ENCODE results near the gene SLC13A4. TPM values are rescaled to one million over a fixed set of nuclear protein-coding genes. Genes with fewer than 3 reads are reported as not detected.

SLC13A4 gene
- polyA plus RNA-seq, 1 donor from 2014 or later = 1.4 TPM

DNA sequence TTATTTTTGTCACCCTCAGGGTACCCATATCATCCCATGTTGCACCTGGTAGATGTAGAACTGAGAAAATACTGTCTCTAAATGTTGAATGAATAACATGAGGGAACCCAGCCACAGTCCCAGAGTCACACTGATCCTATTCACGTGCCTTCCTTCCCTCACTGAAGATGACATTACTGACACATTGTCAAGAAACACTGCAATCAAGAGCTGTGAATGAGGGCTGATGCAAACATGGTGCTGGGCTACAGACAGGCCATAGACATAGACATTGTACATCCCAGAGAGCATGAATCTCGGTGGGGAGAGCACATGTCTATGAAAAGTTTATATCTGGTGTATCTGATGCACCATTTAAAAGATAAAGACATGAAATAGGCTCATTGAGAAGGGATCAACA lies 9.8 kb downstream of the SLC13A4 start:
- TF ChIP-seq EP300 (conservative IDR thresholded peaks at IDR 0.05; ENCODE audit: poor library complexity, severe bottlenecking) (peak; percentile 86), EZH2 (IDR thresholded peaks at IDR 0.05; ENCODE audit: borderline replicate concordance, insufficient read depth, low read length, poor library complexity, severe bottlenecking) (no peak), POLR2AphosphoS5 (IDR thresholded peaks at IDR 0.05) (peak; percentile 66)
- TF ChIP-seq, protein P1, sequence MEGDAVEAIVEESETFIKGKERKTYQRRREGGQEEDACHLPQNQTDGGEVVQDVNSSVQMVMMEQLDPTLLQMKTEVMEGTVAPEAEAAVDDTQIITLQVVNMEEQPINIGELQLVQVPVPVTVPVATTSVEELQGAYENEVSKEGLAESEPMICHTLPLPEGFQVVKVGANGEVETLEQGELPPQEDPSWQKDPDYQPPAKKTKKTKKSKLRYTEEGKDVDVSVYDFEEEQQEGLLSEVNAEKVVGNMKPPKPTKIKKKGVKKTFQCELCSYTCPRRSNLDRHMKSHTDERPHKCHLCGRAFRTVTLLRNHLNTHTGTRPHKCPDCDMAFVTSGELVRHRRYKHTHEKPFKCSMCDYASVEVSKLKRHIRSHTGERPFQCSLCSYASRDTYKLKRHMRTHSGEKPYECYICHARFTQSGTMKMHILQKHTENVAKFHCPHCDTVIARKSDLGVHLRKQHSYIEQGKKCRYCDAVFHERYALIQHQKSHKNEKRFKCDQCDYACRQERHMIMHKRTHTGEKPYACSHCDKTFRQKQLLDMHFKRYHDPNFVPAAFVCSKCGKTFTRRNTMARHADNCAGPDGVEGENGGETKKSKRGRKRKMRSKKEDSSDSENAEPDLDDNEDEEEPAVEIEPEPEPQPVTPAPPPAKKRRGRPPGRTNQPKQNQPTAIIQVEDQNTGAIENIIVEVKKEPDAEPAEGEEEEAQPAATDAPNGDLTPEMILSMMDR (IDR thresholded peaks at IDR 0.05; ENCODE audit: poor library complexity, severe bottlenecking) = no peak
- H3K4me2 ChIP-seq (ENCODE audit: low read length) = no peak overlapping the region
- H3K9ac ChIP-seq (ENCODE audit: low read length) = no peak overlapping the region
- no peak overlapping the region for H3K27ac ChIP-seq (ENCODE audit: low read length)
- H3F3A ChIP-seq (ENCODE audit: insufficient read depth, low read length, poor library complexity, severe bottlenecking) = no peaks in the 10 kb centered on the region
- H3K9me2 ChIP-seq (ENCODE audit: insufficient read depth, low read length) = no peaks in the 10 kb centered on the region
- H3K36me3 ChIP-seq (ENCODE audit: insufficient read depth, low read length) = no peaks in the 10 kb centered on the region
- H3K9me3 ChIP-seq (ENCODE audit: low read length) = no peaks in the 10 kb centered on the region
- no peaks in the 10 kb centered on the region for H3K79me2 ChIP-seq (replicated peaks; ENCODE audit: insufficient read depth, low read length)
- H2AFZ ChIP-seq (ENCODE audit: low read depth, low read length) = no peak overlapping the region
- no peaks in the 10 kb centered on the region for H4K20me1 ChIP-seq (ENCODE audit: insufficient read depth)
- no peaks in the 10 kb centered on the region for H3K27me3 ChIP-seq (ENCODE audit: insufficient read depth, low read depth, low read length)
- no peak overlapping the region for H3K4me3 ChIP-seq (ENCODE audit: low read length)

DNA sequence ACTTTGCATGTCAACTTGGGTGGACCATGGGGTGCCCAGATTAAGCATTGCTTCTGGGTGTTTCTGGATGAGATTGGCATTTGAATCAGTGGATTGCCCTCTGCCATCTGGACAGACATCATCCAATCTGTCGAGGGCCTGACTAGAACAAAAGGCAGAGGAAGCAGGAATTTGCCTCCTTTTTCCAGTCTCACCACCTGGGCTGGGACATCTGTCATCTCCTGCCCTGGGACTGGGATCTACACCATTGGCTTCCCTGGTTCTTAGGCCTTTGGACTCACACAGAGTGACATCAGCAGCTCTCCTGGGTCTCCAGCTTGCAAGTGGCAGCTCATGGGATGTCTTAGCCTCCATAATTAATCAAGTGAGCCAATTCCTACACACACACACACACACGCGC lies 10.3 kb downstream of the SLC13A4 start:
- no peaks in the 10 kb centered on the region for H3K27me3 ChIP-seq (ENCODE audit: insufficient read depth, low read depth, low read length)
- TF ChIP-seq, protein P1 (IDR thresholded peaks at IDR 0.05; ENCODE audit: poor library complexity, severe bottlenecking) = no peak
- TF ChIP-seq SMC3 (conservative IDR thresholded peaks at IDR 0.05; ENCODE audit: poor library complexity) (no peak), EP300 (conservative IDR thresholded peaks at IDR 0.05; ENCODE audit: poor library complexity, severe bottlenecking) (no peak), RAD21 (conservative IDR thresholded peaks at IDR 0.05) (no peak), POLR2AphosphoS5 (IDR thresholded peaks at IDR 0.05) (no peak), MXI1 (conservative IDR thresholded peaks at IDR 0.05; ENCODE audit: poor library complexity, severe bottlenecking) (no peak), EZH2 (IDR thresholded peaks at IDR 0.05; ENCODE audit: borderline replicate concordance, insufficient read depth, low read length, poor library complexity, severe bottlenecking) (no peak), TAF1 (IDR thresholded peaks at IDR 0.05; ENCODE audit: low read depth) (no peak)
- TF ChIP-seq, protein P2, sequence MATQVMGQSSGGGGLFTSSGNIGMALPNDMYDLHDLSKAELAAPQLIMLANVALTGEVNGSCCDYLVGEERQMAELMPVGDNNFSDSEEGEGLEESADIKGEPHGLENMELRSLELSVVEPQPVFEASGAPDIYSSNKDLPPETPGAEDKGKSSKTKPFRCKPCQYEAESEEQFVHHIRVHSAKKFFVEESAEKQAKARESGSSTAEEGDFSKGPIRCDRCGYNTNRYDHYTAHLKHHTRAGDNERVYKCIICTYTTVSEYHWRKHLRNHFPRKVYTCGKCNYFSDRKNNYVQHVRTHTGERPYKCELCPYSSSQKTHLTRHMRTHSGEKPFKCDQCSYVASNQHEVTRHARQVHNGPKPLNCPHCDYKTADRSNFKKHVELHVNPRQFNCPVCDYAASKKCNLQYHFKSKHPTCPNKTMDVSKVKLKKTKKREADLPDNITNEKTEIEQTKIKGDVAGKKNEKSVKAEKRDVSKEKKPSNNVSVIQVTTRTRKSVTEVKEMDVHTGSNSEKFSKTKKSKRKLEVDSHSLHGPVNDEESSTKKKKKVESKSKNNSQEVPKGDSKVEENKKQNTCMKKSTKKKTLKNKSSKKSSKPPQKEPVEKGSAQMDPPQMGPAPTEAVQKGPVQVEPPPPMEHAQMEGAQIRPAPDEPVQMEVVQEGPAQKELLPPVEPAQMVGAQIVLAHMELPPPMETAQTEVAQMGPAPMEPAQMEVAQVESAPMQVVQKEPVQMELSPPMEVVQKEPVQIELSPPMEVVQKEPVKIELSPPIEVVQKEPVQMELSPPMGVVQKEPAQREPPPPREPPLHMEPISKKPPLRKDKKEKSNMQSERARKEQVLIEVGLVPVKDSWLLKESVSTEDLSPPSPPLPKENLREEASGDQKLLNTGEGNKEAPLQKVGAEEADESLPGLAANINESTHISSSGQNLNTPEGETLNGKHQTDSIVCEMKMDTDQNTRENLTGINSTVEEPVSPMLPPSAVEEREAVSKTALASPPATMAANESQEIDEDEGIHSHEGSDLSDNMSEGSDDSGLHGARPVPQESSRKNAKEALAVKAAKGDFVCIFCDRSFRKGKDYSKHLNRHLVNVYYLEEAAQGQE (IDR thresholded peaks at IDR 0.05; ENCODE audit: borderline replicate concordance) = no peak
- no peaks in the 10 kb centered on the region for H3F3A ChIP-seq (ENCODE audit: insufficient read depth, low read length, poor library complexity, severe bottlenecking)

More for the DNA sequence above, 10.3 kb downstream of the SLC13A4 start:
- no peak overlapping the region for H3K9ac ChIP-seq (ENCODE audit: low read length)
- no peaks in the 10 kb centered on the region for H4K20me1 ChIP-seq (ENCODE audit: insufficient read depth)
- H3K4me3 ChIP-seq (ENCODE audit: low read length) = no peak overlapping the region
- no peaks in the 10 kb centered on the region for H3K9me3 ChIP-seq (ENCODE audit: low read length)
- H3K9me2 ChIP-seq (ENCODE audit: insufficient read depth, low read length) = no peaks in the 10 kb centered on the region
- no peak overlapping the region for H3K27ac ChIP-seq (ENCODE audit: low read length)
- H3K36me3 ChIP-seq (ENCODE audit: insufficient read depth, low read length) = no peaks in the 10 kb centered on the region
- no peak overlapping the region for H3K4me2 ChIP-seq (ENCODE audit: low read length)
- no peaks in the 10 kb centered on the region for H3K79me2 ChIP-seq (replicated peaks; ENCODE audit: insufficient read depth, low read length)
- H2AFZ ChIP-seq (ENCODE audit: low read depth, low read length) = no peak overlapping the region

All from neural cell (in vitro differentiated cells).